GM21717 (cell line): ENCODE results near the gene LARGE1.

Source experiments
- ATAC-seq: cut with Tn5 transposase; IDR thresholded peaks from one replicate; pipeline ENCODE4 v1.9.1; 2021; ENCODE audit warnings: mild to moderate bottlenecking, moderate library complexity; ENCODE audit not compliant: unreplicated experiment

LARGE1 gene

GRCh38 chr22:33275073-33275443 lies 645.2 kb downstream of the LARGE1 start:
- ATAC-seq, result no peak

- ATAC-seq, result no peak
These were observed 645.8 kb downstream of the LARGE1 start for GRCh38 chr22:33274214-33275072.

- no peak for ATAC-seq
These were observed 647.4 kb downstream of the LARGE1 start for GRCh38 chr22:33272871-33273270.

- peak; percentile 25 for ATAC-seq
These were observed 648.1 kb downstream of the LARGE1 start for GRCh38 chr22:33272180-33272579.

- ATAC-seq, result peak; percentile 59
These were observed 648.7 kb downstream of the LARGE1 start for GRCh38 chr22:33271390-33272161.

GRCh38 chr22:33270596-33270995 lies 649.7 kb downstream of the LARGE1 start:
- ATAC-seq, result no peak

- no peak for ATAC-seq
These were observed 658.6 kb downstream of the LARGE1 start for GRCh38 chr22:33261699-33262098.

- no peak for ATAC-seq
These were observed 659.8 kb downstream of the LARGE1 start for GRCh38 chr22:33260498-33260897.

GRCh38 chr22:33255791-33256190 lies 664.5 kb downstream of the LARGE1 start:
- ATAC-seq, result no peak

- no peak for ATAC-seq
These were observed 671.3 kb downstream of the LARGE1 start for GRCh38 chr22:33248948-33249347.

GRCh38 chr22:33247758-33248157 lies 672.5 kb downstream of the LARGE1 start:
- peak; percentile 57 for ATAC-seq

GRCh38 chr22:33242078-33242477 lies 678.2 kb downstream of the LARGE1 start:
- no peak for ATAC-seq

- ATAC-seq, result no peak
These were observed 679.3 kb downstream of the LARGE1 start for GRCh38 chr22:33240888-33241475.

GRCh38 chr22:33232071-33232470 lies 688.2 kb downstream of the LARGE1 start:
- ATAC-seq, result no peak

- no peak for ATAC-seq
These were observed 692.5 kb downstream of the LARGE1 start for GRCh38 chr22:33227791-33228190.

- ATAC-seq, result no peak
These were observed 695.4 kb downstream of the LARGE1 start for GRCh38 chr22:33224841-33225240.
